ENCODE results near the gene CCND1.
A peak's percentile ranks its signal among the peaks of the same experiment; 100 is the strongest.

CCND1 gene

DNA sequence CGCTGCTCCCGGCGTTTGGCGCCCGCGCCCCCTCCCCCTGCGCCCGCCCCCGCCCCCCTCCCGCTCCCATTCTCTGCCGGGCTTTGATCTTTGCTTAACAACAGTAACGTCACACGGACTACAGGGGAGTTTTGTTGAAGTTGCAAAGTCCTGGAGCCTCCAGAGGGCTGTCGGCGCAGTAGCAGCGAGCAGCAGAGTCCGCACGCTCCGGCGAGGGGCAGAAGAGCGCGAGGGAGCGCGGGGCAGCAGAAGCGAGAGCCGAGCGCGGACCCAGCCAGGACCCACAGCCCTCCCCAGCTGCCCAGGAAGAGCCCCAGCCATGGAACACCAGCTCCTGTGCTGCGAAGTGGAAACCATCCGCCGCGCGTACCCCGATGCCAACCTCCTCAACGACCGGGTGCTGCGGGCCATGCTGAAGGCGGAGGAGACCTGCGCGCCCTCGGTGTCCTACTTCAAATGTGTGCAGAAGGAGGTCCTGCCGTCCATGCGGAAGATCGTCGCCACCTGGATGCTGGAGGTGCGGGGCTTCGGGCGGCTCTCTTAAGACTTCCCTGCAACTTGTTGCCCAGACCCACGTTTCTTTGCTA lies at the start of gene CCND1:
Gene CCND1 (plus strand): TSS at position 162 of the 587 bp plus-strand sequence. CDS start 158 bp downstream, at position 320.
- peak; percentile 69 for DNase-seq (ENCODE audit: low spot score)

DNA sequence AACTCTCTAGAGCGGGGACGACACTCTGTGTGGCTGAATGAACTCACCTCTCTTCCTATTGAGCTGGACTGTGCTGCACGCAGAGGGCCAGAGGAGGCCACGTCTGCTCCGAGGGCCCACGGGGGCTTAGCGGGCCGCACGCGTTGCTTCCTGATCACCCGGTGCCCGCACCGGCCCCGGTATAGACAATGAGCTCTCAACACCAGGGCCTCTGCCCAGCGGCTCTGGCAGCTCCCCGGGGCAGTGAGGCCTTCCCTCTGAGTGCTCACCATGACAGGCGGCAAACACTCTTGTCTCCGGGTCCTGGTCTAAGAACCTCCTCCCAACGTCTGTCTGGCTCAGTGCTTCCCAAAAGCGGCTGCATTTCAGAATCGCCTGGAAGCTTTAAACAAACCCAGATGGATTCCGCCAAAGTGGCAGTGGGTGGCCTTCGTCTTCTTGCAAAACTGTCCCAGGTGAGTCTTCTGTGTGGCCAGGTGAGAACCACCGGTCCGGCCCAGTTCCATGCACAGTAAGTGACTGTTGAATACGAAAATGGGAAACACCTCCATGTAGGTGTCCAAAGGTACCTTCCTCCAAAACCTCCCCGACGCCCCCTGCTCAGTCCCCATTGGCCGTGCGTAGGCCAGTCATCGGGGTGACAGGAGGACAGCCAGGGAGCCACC lies 47.8 kb upstream of the CCND1 start:
- DNase-seq (ENCODE audit: low spot score), result no peak

DNA sequence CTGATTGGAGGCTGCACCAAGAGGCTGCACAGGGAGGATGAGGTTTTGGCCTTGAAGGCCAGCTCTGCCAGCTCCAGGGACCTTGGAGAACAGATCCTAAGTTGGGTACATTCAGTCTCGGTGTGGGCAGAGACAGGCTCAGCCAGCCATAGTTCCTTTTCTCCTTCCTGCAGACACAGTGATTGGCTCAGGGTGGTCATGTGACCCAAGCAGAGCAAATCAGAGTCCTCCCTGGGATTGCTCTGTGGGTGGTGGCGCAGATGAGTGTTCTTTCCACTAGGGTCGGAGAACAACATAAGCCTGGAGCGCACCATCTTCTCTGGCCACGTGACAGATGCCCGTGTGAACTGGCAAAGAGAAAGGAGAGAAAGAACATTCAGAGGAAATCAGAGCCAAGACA lies 47.1 kb upstream of the CCND1 start:
- no peak for DNase-seq (ENCODE audit: low spot score)

- no peak for DNase-seq (ENCODE audit: low spot score)
Measured at GRCh38 chr11:69594481-69594880, 46.5 kb upstream of the CCND1 start.

DNA sequence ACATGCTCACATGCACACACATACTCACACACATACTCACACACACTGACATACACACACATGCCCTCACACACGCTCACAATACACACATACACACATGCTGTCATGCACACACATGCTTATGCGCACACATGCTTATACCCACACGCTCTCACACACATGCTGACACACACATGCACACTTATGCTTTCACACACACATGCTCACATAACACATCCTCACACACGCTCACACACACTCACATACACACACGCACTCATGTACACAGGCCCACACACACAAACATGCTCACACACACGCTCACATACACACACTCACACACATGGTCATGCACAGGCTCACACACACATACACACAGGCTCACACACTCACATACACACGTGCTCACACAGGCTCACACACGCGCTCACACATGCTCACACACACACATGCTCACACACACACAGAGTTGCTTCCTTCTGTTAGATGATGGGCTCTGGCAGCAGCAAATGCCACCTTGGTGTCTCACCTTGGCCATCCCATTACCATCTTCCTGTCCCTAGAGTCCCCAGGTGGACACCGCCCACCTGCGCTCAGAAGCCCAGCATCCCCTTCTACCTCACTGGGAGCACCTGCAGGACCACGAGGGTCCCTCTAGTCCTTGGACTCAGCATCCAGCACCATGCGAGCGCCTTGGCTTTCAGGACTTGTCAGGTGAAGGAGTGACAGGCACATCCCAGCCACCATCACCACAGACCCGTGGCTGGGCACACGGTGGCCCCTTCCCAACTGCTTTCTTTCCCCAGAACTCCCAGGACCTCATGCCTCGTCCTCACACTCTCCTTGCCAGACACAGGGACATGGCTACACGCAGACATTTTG lies 44.9 kb upstream of the CCND1 start:
- no peak for DNase-seq (ENCODE audit: low spot score)

DNA sequence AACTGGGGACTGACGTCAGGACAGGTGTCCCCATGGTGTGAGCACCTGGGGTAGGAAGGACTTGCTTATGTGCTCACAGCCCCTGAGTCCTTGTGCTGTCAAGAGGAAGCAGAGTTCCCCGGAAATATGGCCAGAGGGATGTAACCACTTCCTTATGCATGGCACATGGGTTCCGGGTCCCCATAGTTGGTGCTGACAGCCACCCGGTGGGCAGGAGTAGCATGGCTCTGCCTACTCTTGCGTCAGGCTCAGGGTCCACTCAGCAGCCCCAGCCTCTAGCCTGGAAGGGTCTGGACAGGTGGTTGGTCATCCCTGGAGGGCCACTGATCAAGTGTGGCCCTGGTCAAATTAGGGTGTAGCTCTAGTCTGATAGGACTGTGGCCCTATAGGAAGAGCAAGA lies 42.8 kb upstream of the CCND1 start:
- peak; percentile 30 for DNase-seq (ENCODE audit: low spot score)

GRCh38 chr11:69599502-69599901 lies 41.5 kb upstream of the CCND1 start:
- DNase-seq (ENCODE audit: low spot score), result no peak

DNA sequence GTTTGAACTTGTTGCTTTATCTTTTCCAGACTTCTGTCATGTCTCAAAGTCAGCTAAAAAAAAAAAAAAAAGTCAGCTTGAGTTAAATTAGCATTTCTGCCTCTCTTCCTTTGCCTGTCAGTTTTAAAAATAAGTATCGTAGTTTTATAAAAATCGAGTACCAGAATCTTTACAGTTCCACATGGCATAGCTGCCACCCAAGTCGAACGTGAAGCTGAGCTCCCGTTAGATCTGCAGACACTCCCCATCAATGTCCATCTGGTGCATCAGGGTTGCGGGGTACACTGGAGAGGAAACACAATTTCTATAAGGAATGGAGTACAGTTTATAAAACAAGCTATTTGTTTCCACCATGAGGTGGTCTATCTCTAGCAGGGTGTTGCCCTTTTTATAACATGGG lies 41.0 kb upstream of the CCND1 start:
- DNase-seq (ENCODE audit: low spot score), result no peak

- no peak for DNase-seq (ENCODE audit: low spot score)
Measured at GRCh38 chr11:69601011-69601975, 39.7 kb upstream of the CCND1 start.

GRCh38 chr11:69603111-69603836 lies 37.7 kb upstream of the CCND1 start:
- no peak for DNase-seq (ENCODE audit: low spot score)

GRCh38 chr11:69604055-69604454 lies 36.9 kb upstream of the CCND1 start:
- no peak for DNase-seq (ENCODE audit: low spot score)

- DNase-seq (ENCODE audit: low spot score), result no peak
Measured at GRCh38 chr11:69605737-69606526, 35.0 kb upstream of the CCND1 start.

GRCh38 chr11:69609351-69609750 lies 31.6 kb upstream of the CCND1 start:
- DNase-seq (ENCODE audit: low spot score), result no peak

DNA sequence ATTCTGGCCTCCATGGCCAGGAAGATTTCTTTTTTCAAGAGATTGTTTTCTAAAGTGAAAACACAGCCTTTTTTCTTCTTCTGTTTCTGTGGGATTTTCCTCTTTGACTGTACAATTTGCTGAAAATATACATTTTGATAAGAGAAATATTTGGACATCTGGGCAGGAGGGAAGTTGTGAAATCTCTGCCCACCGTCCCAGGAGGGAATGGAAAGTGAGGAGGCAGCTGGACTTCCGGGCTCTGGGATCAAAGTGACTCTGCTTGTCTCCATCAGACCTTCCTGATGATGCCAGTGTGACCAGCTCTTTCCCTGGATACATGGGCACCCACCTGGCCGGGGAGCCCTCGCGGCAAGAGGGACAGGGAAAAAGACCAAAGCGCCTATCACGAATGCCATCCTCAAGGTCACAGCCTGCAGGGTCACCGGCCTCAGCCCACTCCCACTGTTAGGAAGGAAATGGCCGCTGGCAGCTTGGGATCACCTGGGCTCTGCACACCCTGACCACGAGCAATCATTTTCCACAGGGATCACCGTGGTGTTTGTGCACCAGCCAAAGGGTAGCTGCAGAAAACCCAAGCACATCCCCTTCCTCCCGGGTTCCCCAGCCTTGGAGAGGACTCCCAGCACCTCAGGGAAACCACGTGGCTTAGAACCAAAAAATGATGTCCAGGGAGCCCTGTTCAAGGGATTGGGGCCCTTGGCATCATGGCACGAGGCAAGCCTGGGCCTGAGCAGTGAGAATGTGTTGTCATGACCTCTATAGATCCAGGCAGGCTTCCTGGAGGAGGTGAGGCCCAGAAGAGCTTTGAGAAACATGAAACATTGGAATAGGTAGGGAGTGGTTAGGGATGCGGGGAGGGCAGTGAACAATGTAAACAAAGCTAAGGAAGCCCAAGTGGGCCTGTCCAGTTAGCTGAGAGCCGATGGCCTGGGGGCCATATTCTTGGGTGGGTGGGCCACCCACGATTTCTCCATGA lies 29.1 kb upstream of the CCND1 start:
- DNase-seq (ENCODE audit: low spot score), result no peak

DNA sequence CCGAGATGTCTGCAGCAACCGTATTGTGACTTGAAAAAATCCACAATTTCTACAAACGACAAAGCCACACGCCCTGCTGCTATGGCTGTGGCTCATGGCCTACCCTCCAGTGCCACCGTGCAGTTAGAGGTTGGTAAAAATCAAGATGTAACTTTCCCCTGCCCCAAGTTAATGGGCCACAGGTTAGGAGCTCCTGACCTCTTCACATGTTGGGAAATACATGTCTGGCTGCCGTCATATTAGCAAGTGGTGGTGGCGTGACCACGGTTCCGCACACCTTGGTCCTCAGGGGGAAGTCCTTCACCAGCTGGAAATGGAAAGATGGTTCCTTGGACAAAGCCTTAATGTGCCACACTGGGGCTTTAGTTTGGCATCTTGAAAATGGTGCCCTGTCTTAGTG lies 27.4 kb upstream of the CCND1 start:
- DNase-seq (ENCODE audit: low spot score), result no peak

DNA sequence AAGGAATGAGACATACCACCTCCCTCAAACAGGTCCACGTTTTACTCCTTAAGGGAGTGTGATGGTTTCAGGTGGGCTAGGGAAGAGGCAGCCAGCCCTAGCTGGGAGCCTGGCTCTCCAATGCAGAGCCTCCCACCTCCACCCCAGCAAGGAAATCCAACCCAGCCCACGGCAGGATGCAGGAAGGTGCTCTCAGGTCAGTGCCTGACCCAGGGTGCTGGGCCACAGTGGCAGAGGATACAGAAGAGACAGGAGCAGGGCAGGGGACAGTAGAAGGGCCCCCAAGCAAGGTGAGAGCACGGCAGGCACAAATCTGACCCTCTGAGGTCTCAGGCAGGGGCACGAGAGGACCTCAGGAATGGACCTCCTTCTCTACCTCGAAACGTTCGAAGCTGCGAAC lies 26.9 kb upstream of the CCND1 start:
- DNase-seq (ENCODE audit: low spot score), result no peak

- DNase-seq (ENCODE audit: low spot score), result no peak
Measured at GRCh38 chr11:69615545-69616278, 25.2 kb upstream of the CCND1 start.

- DNase-seq (ENCODE audit: low spot score), result no peak
Measured at GRCh38 chr11:69617220-69617619, 23.7 kb upstream of the CCND1 start.
